ENCODE data around the gene MYH15. TPM values are rescaled to one million over a fixed set of nuclear protein-coding genes. Genes with fewer than 3 reads are reported as not detected.

The MYH15 gene
- total RNA-seq (ENCODE audit: unreplicated experiment), result 0.23 TPM
- long read RNA-seq, result 0 reads

- DNase-seq (ENCODE audit: low spot score), result no peak
Measured at GRCh38 chr3:108510496-108510895, at the start of gene MYH15. Gene MYH15 (minus strand): TSS chr3:108510596. CDS start chr3:108510530, 66 bp downstream.

DNA sequence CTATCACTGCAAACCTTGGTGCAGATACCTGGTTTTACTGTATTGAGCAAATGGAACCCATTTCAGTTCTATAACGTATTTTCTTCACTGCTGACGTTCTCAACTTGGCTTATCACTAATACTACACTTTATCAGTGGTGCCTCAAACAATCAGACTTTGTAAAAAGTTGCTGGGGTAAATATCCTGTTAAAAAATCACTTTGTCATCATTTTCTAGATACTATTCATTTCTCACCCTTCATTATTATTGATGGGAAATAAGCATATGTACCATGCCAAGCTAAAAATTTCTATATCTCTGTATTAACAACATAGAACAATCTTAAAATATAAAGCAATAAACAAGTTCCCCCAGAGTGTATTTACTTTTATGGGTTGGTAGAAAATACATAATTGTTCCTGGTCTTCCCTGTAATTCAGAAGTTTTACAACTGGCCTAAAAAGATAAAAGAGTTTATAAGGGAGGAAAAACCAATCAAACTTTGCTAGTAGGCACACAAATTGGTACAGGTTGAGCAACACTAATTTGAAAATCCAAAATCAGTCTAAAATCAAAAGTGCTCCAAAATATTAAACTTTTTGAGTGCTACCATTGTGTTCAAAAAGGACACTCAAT is 45.7 kb upstream of the MYH15 start:
- Mint-ChIP-seq H3K4me3 (ENCODE audit: unreplicated experiment) (no peak overlapping the region), H3K27me3 (ENCODE audit: unreplicated experiment) (no peaks in the 10 kb centered on the region), H3K27ac (ENCODE audit: unreplicated experiment) (no peak overlapping the region), H3K36me3 (ENCODE audit: low read depth, unreplicated experiment) (no peaks in the 10 kb centered on the region), H3K9me3 (ENCODE audit: unreplicated experiment) (no peaks in the 10 kb centered on the region), H3K4me1 (ENCODE audit: unreplicated experiment) (peaks cover 3% of the 10 kb centered on the region)
- no peak for DNase-seq (ENCODE audit: low spot score)
- no peak for TF ChIP-seq CTCF (IDR thresholded peaks at IDR 0.05; ENCODE audit: unreplicated experiment)

More at GRCh38 chr3:108510496-108510895, at the start of gene MYH15:
- peaks cover 1% of the 10 kb centered on the region for H3K27me3 Mint-ChIP-seq (ENCODE audit: unreplicated experiment)
- no peak within 1 kb of the TSS for H3K27ac Mint-ChIP-seq (ENCODE audit: unreplicated experiment)
- peaks cover 4% of the 10 kb centered on the region for H3K36me3 Mint-ChIP-seq (ENCODE audit: low read depth, unreplicated experiment)
- no peaks in the 10 kb centered on the region for H3K9me3 Mint-ChIP-seq (ENCODE audit: unreplicated experiment)
- H3K4me1 Mint-ChIP-seq (ENCODE audit: unreplicated experiment), result no peaks in the 10 kb centered on the region
- H3K4me3 Mint-ChIP-seq (ENCODE audit: unreplicated experiment), result no peak within 1 kb of the TSS
- TF ChIP-seq CTCF (IDR thresholded peaks at IDR 0.05; ENCODE audit: unreplicated experiment), result no peak

GRCh38 chr3:108554913-108555571 is 44.6 kb upstream of the MYH15 start:
- DNase-seq (ENCODE audit: low spot score), result no peak
- H3K27ac Mint-ChIP-seq (ENCODE audit: unreplicated experiment), result no peak overlapping the region
- no peak for TF ChIP-seq CTCF (IDR thresholded peaks at IDR 0.05; ENCODE audit: unreplicated experiment)
- peaks cover 3% of the 10 kb centered on the region for H3K4me1 Mint-ChIP-seq (ENCODE audit: unreplicated experiment)
- H3K4me3 Mint-ChIP-seq (ENCODE audit: unreplicated experiment), result no peak overlapping the region
- no peaks in the 10 kb centered on the region for H3K36me3 Mint-ChIP-seq (ENCODE audit: low read depth, unreplicated experiment)
- H3K27me3 Mint-ChIP-seq (ENCODE audit: unreplicated experiment), result no peaks in the 10 kb centered on the region
- no peaks in the 10 kb centered on the region for H3K9me3 Mint-ChIP-seq (ENCODE audit: unreplicated experiment)

- Mint-ChIP-seq H3K9me3 (ENCODE audit: unreplicated experiment) (no peaks in the 10 kb centered on the region), H3K4me1 (ENCODE audit: unreplicated experiment) (peaks cover 3% of the 10 kb centered on the region), H3K36me3 (ENCODE audit: low read depth, unreplicated experiment) (no peaks in the 10 kb centered on the region), H3K27me3 (ENCODE audit: unreplicated experiment) (no peaks in the 10 kb centered on the region), H3K27ac (ENCODE audit: unreplicated experiment) (no peak overlapping the region), H3K4me3 (ENCODE audit: unreplicated experiment) (no peak overlapping the region)
- TF ChIP-seq CTCF (IDR thresholded peaks at IDR 0.05; ENCODE audit: unreplicated experiment), result no peak
- no peak for DNase-seq (ENCODE audit: low spot score)
Measured at GRCh38 chr3:108554229-108554628, 43.8 kb upstream of the MYH15 start.
